AG09319 (cell line): ENCODE data around the gene TRIM7.

Source experiments
- DNase-seq: peaks from one replicate; pipeline ENCODE4 v3.0.0-alpha.2; 2010; ENCODE audit warnings: low read depth; ENCODE audit errors: extremely low read depth
- CTCF ChIP-seq: IDR thresholded peaks from 2 replicates; pipeline ENCODE4 v1.5.1; 2011; ENCODE audit warnings: low read depth, mild to moderate bottlenecking, inconsistent platforms, low read length, moderate library complexity

TRIM7 gene

GRCh38 chr5:181242031-181242451 is 37.0 kb upstream of the TRIM7 start:
- TF ChIP-seq CTCF, result no peak
- DNase-seq, result no peak

- TF ChIP-seq CTCF, result no peak
- DNase-seq, result no peak
Measured at GRCh38 chr5:181241393-181241975, 36.5 kb upstream of the TRIM7 start.

DNA sequence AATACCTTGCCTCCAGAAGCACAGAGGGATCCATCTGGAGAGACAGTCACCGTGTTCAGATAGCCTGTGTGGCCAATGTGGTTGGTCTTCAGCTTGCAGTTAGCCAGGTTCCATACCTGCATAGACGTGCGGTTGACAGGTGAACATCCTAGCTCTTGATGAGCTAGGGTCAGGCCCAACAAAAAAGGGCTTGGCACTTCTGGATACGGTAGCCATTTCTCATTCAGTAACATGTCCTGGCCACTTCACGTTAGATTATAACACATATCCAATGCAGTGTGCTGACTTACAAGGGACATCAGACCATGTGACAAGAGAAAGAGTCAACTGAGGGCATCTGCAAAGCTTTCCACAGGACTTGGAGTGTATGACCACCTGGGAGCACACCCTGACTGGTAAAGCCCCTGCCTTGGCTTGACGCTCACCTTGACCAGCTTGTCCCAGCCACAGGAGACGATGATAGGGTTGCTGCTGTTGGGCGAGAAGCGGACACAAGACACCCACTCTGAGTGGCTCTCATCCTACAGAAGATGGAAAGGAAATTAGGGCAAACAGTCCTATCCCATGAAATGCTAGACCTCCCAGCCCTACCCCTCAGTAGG is 34.2 kb upstream of the TRIM7 start:
- no peak for DNase-seq
- no peak for TF ChIP-seq CTCF

DNA sequence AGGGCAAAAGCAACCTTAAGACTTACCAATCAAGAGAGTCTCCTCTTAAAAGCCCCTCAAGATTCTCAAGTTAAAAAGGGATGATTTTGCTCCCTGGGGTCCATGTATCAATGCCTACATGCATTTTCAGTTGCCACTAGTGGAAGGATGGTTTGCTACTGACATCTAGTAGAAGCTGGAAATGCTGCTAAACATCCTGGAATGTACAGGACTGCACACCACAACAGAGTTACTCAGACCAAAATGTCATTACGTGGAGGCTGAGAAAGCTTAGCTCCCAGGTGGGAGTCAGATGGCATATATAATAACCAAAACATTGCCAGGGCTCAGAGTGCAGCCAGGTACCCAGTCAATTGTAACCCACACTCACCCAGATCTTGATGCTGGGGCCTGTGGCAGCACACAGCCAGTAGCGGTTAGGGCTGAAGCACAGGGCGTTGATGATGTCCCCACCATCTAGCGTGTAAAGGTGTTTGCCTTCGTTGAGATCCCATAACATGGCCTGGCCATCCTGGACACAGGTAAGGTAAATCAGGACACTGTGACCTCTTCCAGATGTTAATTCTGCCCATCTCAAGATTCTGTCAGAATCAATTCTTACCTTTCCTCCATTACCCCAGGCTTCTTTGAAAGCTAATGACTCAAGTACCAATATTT is 32.9 kb upstream of the TRIM7 start:
- DNase-seq, result no peak
- no peak for TF ChIP-seq CTCF

DNA sequence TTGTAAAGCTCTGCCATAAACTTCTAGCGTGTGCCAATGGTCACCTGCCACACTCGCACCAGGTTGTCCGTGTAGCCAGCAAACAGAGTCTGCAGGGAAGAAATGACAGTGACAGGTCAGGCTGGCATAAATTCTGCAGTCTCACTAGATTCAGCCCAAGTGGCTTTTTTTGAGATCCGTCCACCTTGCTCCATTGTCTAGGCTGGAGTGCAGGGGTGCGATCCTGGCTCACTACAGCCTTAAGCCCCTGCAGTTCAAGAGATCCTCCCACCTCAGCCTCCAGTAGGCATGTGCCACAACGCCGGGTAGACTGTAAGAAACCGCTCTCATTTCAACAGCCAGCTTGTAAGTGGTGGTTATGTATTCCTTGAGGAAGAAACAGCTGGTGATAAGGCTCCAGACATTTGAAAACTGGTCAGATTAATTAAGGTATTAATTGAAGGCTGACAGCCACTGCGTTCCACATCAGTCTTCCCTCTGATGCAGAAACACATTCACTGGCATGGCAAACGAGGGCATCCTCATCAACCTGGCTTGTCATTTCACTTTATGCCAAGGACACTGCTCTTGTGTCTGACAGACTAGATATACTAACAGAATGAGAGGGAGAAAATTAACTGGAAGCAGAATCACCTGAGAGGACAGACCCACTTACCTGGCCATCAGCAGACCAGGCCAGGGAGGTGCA is 32.1 kb upstream of the TRIM7 start:
- no peak for DNase-seq
- no peak for TF ChIP-seq CTCF

- DNase-seq, result no peak
- no peak for TF ChIP-seq CTCF
Measured at GRCh38 chr5:181236471-181236870, 31.5 kb upstream of the TRIM7 start.
